T-helper 9 cell (primary cell): ENCODE data around the gene DISP2.

ENCODE experiments used
- DNase-seq: peaks from one replicate; pipeline ENCODE4 v3.0.0-alpha.2; 2020

DISP2 gene

DNA sequence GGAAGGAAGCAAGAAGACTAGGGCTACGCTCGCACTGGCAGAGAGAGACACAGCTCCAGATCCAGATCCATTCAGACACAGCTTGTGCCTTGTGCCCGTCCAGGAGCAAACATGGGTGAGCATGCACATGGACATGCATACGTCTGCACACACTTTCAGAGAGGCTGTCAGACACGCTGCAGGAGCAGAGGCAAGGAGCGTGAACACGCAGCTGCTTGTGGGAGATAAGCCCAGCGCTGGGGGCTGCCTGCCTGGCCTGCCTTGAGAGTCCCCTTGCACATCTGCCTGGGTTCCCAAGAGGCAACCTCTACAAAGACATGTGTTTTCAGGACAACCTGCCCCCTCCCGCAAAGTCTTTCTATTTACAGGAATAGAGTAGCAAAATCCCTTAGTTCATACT, 69.2 kb downstream of the DISP2 start:
- DNase-seq: no peak

DNA sequence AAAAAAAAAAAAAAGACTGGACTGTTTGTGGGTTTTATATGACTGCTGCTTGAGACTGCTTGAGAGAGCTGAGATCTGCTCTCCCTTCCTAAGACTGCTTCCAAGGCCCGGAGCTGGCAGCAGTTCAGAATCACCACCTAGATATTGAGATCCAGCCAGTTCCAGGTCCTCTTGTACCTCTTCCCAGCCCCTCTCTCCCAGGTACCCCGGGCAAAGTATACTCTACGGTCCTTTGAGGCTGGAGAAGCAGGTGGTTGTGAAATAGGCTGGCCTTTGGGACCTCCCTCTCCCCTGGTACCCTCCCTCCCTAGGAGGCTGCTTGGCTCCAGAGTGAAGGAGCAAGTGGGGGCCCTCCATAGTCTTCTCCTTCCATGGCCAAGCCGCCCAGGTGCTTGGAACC, 70.2 kb downstream of the DISP2 start:
- no peak for DNase-seq
